ENCODE results near the gene P3H3.

P3H3 gene

GRCh38 chr12:6819106-6820030, 8.8 kb upstream of the P3H3 start:
- TF ChIP-seq, protein P1, sequence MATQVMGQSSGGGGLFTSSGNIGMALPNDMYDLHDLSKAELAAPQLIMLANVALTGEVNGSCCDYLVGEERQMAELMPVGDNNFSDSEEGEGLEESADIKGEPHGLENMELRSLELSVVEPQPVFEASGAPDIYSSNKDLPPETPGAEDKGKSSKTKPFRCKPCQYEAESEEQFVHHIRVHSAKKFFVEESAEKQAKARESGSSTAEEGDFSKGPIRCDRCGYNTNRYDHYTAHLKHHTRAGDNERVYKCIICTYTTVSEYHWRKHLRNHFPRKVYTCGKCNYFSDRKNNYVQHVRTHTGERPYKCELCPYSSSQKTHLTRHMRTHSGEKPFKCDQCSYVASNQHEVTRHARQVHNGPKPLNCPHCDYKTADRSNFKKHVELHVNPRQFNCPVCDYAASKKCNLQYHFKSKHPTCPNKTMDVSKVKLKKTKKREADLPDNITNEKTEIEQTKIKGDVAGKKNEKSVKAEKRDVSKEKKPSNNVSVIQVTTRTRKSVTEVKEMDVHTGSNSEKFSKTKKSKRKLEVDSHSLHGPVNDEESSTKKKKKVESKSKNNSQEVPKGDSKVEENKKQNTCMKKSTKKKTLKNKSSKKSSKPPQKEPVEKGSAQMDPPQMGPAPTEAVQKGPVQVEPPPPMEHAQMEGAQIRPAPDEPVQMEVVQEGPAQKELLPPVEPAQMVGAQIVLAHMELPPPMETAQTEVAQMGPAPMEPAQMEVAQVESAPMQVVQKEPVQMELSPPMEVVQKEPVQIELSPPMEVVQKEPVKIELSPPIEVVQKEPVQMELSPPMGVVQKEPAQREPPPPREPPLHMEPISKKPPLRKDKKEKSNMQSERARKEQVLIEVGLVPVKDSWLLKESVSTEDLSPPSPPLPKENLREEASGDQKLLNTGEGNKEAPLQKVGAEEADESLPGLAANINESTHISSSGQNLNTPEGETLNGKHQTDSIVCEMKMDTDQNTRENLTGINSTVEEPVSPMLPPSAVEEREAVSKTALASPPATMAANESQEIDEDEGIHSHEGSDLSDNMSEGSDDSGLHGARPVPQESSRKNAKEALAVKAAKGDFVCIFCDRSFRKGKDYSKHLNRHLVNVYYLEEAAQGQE (IDR thresholded peaks at IDR 0.05; ENCODE audit: insufficient read depth in 1 of 2, low read depth in 2 of 2, low read length in 2 of 2): no peak
- TF ChIP-seq POLR2AphosphoS5 (IDR thresholded peaks at IDR 0.05; ENCODE audit: low read depth, low read length): no peak
- TF ChIP-seq TAF1 (IDR thresholded peaks at IDR 0.05; ENCODE audit: borderline replicate concordance, insufficient read depth, low read length): no peak
- TF ChIP-seq SIN3A (IDR thresholded peaks at IDR 0.05; ENCODE audit: borderline replicate concordance, insufficient read depth, low read length): no peak
- no peak for TF ChIP-seq FOXP2 (optimal IDR thresholded peaks at IDR 0.05; ENCODE audit: borderline replicate concordance, extremely low read depth, extremely low read length, insufficient read depth)

DNA sequence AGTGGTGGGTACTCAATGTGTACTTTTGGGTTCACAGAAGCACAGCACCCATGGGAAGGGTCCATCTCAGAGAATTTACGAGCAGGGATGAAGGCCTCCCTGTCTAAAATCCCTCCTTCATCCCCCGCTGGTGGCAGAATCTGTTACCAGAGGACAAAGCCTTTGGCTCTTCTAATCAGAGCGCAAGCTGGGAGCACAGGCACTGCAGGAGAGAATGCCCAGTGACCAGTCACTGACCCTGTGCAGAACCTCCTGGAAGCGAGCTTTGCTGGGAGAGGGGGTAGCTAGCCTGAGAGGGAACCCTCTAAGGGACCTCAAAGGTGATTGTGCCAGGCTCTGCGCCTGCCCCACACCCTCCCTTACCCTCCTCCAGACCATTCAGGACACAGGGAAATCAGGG, 8.0 kb upstream of the P3H3 start:
- TF ChIP-seq TAF1 (IDR thresholded peaks at IDR 0.05; ENCODE audit: borderline replicate concordance, insufficient read depth, low read length) (no peak), POLR2AphosphoS5 (IDR thresholded peaks at IDR 0.05; ENCODE audit: low read depth, low read length) (no peak), FOXP2 (optimal IDR thresholded peaks at IDR 0.05; ENCODE audit: borderline replicate concordance, extremely low read depth, extremely low read length, insufficient read depth) (no peak), SIN3A (IDR thresholded peaks at IDR 0.05; ENCODE audit: borderline replicate concordance, insufficient read depth, low read length) (no peak)
- TF ChIP-seq, protein P1 (IDR thresholded peaks at IDR 0.05; ENCODE audit: insufficient read depth in 1 of 2, low read depth in 2 of 2, low read length in 2 of 2): no peak

GRCh38 chr12:6821591-6822425, 6.4 kb upstream of the P3H3 start, which contains the start of gene GPR162:
Gene GPR162 (plus strand): TSS chr12:6821821. CDS start chr12:6823899, 2,078 bp downstream.
- TF ChIP-seq POLR2AphosphoS5 (IDR thresholded peaks at IDR 0.05; ENCODE audit: low read depth, low read length) (no peak), TAF1 (IDR thresholded peaks at IDR 0.05; ENCODE audit: borderline replicate concordance, insufficient read depth, low read length) (no peak), FOXP2 (optimal IDR thresholded peaks at IDR 0.05; ENCODE audit: borderline replicate concordance, extremely low read depth, extremely low read length, insufficient read depth) (no peak), SIN3A (IDR thresholded peaks at IDR 0.05; ENCODE audit: borderline replicate concordance, insufficient read depth, low read length) (no peak)
- TF ChIP-seq, protein P1 (IDR thresholded peaks at IDR 0.05; ENCODE audit: insufficient read depth in 1 of 2, low read depth in 2 of 2, low read length in 2 of 2): no peak

- TF ChIP-seq FOXP2 (optimal IDR thresholded peaks at IDR 0.05; ENCODE audit: borderline replicate concordance, extremely low read depth, extremely low read length, insufficient read depth) (no peak), SIN3A (IDR thresholded peaks at IDR 0.05; ENCODE audit: borderline replicate concordance, insufficient read depth, low read length) (no peak), TAF1 (IDR thresholded peaks at IDR 0.05; ENCODE audit: borderline replicate concordance, insufficient read depth, low read length) (no peak), POLR2AphosphoS5 (IDR thresholded peaks at IDR 0.05; ENCODE audit: low read depth, low read length) (no peak)
- TF ChIP-seq, protein P1 (IDR thresholded peaks at IDR 0.05; ENCODE audit: insufficient read depth in 1 of 2, low read depth in 2 of 2, low read length in 2 of 2): no peak
Observed at GRCh38 chr12:6822426-6823135, 5.6 kb upstream of the P3H3 start.
